Thyroid gland (tissue), 4 donors: ENCODE data around the gene TRIM41. TPM values are rescaled to one million over a fixed set of nuclear protein-coding genes. Genes with fewer than 3 reads are reported as not detected.

Experiments used
- DNase-seq, 2 donors: peaks; one replicate each; pipeline ENCODE4 v3.0.0-alpha.2; 2019
- H3K27ac ChIP-seq, 3 donors: fragments of 200-600 bp; sonication (generic); 1 replicate in 2 of 3; 2 replicates in 1 of 3; pipeline ENCODE4 v1.5.1; 2016 to 2019; ENCODE audit warnings: mild to moderate bottlenecking in 1 of 3, moderate library complexity in 1 of 3
- H3K27me3 ChIP-seq: fragments of 200-600 bp; sonication (generic); one replicate; pipeline ENCODE4 v1.5.1; 2019
- H3K36me3 ChIP-seq, 2 donors: fragments of 200-600 bp; sonication (generic); one replicate each; pipeline ENCODE4 v1.5.1; 2016 to 2019
- H3K4me1 ChIP-seq, 2 donors: fragments of 200-600 bp; sonication (generic); one replicate each; pipeline ENCODE4 v1.5.1; 2017 to 2019
- H3K4me3 ChIP-seq, 3 donors: fragments of 200-600 bp; sonication (generic); replicated peaks in 1 of 3; 1 replicate in 2 of 3; 2 replicates in 1 of 3; pipeline ENCODE4 v1.5.1; 2016; ENCODE audit warnings: mild to moderate bottlenecking in 1 of 3
- H3K9me3 ChIP-seq: fragments of 200-600 bp; sonication (generic); one replicate; pipeline ENCODE4 v1.5.1; 2017
- CTCF ChIP-seq, 6 experiments: fragments of 200-600 bp in 3 of 6; fragments of 450-650 bp in 3 of 6; sonication (generic) in 3 of 6; IDR thresholded peaks; one replicate each; pipeline ENCODE4 v1.5.1; 2016 to 2019; ENCODE audit warnings: antibody characterized with exemption in 6 of 6, mild to moderate bottlenecking in 2 of 6, inconsistent platforms in 1 of 6, moderate library complexity in 1 of 6
- POLR2A ChIP-seq, 2 donors: fragments of 450-650 bp; IDR thresholded peaks; one replicate each; pipeline ENCODE4 v1.6.1; 2017; ENCODE audit warnings: antibody characterized with exemption in 2 of 2, mild to moderate bottlenecking in 2 of 2, moderate library complexity in 1 of 2
- WGBS, 2 donors: methylation state at CpG; one replicate each; pipeline ENCODE4 v1.1.5; 2017; 5-methylcytosine and 5-hydroxymethylcytosine counted together
- intact Hi-C: fragments of 100-400 bp; cut with DNase I; formaldehyde crosslinking; loops from one replicate; pipeline ENCODE4 v1.15.1; 2023
- total RNA-seq, 4 donors: library from RNA; depleted of rRNA; stranded (reverse); fragments of >200 nt; gene quantifications; one replicate each; pipeline ENCODE4 v1.2.3, GENCODE V29; 2016

TRIM41 gene
- total RNA-seq, 4 donors from 2014 or later = 18.8 to 31.1 (median 22.8) TPM

GRCh38 chr5:181181650-181182565 lies 41.2 kb upstream of the TRIM41 start:
- TF ChIP-seq CTCF (IDR thresholded peaks at IDR 0.05) = peak; percentile 37 to 92 (median 82)
- no peak for TF ChIP-seq POLR2A (IDR thresholded peaks at IDR 0.05)
- H3K4me3 ChIP-seq = no peak overlapping the region
- no peak overlapping the region for H3K27ac ChIP-seq
- peaks cover 0 to 10% of the 10 kb centered on the region in 2 donors for H3K4me1 ChIP-seq
- DNase-seq = peak; percentile 79 to 83
- no peaks in the 10 kb centered on the region for H3K9me3 ChIP-seq
- 53 to 55% methylated on average over 25 of the region's 25 CpGs for WGBS, 2 donors
- H3K36me3 ChIP-seq = no peaks in the 10 kb centered on the region
- H3K27me3 ChIP-seq = no peaks in the 10 kb centered on the region
- intact Hi-C loops = loop anchor here (5.0 kb wide), 1 partner anchor 80 kb away; the partner anchor contains the start of gene TRIM52

DNA sequence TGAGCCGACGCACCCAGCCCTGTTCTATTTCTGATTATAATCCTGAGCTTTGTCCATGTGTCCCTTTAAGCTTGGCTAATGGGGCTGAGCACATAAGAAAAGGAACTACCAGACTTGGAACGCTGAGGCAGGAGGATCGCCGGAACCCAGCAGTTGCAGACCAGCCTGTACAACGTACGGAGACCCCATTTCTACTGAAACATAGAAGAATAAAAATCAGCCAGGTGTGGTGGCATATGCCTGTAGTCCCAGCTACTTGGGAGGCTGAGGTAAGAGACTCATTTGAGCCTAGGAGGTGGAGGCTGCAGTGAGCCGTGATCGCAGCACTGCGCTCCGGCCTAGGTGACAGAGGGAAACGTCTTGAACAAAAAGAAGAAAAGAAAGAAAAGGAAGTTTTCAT lies 40.4 kb upstream of the TRIM41 start:
- Histone ChIP-seq H3K4me3 (no peak overlapping the region), H3K36me3 (no peaks in the 10 kb centered on the region), H3K27me3 (no peaks in the 10 kb centered on the region), H3K27ac (no peak overlapping the region), H3K4me1 (peaks cover 0 to 10% of the 10 kb centered on the region in 2 donors), H3K9me3 (no peaks in the 10 kb centered on the region)
- DNase-seq = no peak
- TF ChIP-seq CTCF (IDR thresholded peaks at IDR 0.05) (no peak), POLR2A (IDR thresholded peaks at IDR 0.05) (no peak)
- 74 to 88% methylated on average over 12 of the region's 12 CpGs for WGBS, 2 donors
- intact Hi-C loops = loop anchor here (5.0 kb wide), 1 partner anchor 80 kb away; the partner anchor contains the start of gene TRIM52

DNA sequence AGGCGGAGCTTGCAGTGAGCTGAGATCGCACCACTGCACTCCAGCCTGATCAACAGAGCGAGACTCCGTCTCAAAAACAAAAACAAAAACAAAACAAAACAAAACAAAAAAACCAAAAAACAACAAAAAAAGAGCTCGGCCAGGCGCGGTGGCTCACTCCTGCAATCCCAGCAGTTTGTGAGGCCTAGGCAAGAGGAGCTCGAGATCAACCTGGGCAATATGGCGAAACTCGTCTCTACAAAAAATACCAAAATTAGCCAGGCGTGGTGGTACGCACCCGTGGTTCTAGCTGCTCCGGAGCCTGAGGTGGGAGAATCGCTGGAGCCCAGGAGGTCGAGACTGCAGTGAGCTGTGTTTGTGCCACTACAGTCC lies 38.2 kb upstream of the TRIM41 start:
- Histone ChIP-seq H3K4me3 (no peak overlapping the region), H3K27ac (no peak overlapping the region), H3K36me3 (no peaks in the 10 kb centered on the region), H3K27me3 (no peaks in the 10 kb centered on the region), H3K4me1 (peaks cover 0 to 10% of the 10 kb centered on the region in 2 donors), H3K9me3 (no peaks in the 10 kb centered on the region)
- no peak for TF ChIP-seq CTCF (IDR thresholded peaks at IDR 0.05)
- TF ChIP-seq POLR2A (IDR thresholded peaks at IDR 0.05) = no peak
- WGBS, 2 donors = 73 to 87% methylated on average over 16 of the region's 16 CpGs
- intact Hi-C loops = loop anchor here (5.0 kb wide), 2 partner anchors 37 to 77 kb away; partner anchors contain the start of genes TRIM41 and TRIM52
- DNase-seq = no peak

- H3K27ac ChIP-seq = no peak overlapping the region
- no peak overlapping the region for H3K4me3 ChIP-seq
- no peaks in the 10 kb centered on the region for H3K9me3 ChIP-seq
- TF ChIP-seq CTCF (IDR thresholded peaks at IDR 0.05) (no peak), POLR2A (IDR thresholded peaks at IDR 0.05) (no peak)
- 91 to 92% methylated on average over 13 of the region's 13 CpGs for WGBS, 2 donors
- peaks cover 0 to 10% of the 10 kb centered on the region in 2 donors for H3K4me1 ChIP-seq
- no peaks in the 10 kb centered on the region for H3K36me3 ChIP-seq
- intact Hi-C loops = loop anchor here (5.0 kb wide), 1 partner anchor 37 kb away; the partner anchor contains the start of gene TRIM41
- H3K27me3 ChIP-seq = no peaks in the 10 kb centered on the region
- no peak for DNase-seq
These were observed 37.5 kb upstream of the TRIM41 start for GRCh38 chr5:181185560-181185959.

GRCh38 chr5:181186022-181186421 lies 37.1 kb upstream of the TRIM41 start:
- TF ChIP-seq POLR2A (IDR thresholded peaks at IDR 0.05) = no peak
- TF ChIP-seq CTCF (IDR thresholded peaks at IDR 0.05) = no peak

More at GRCh38 chr5:181186022-181186421, 37.1 kb upstream of the TRIM41 start:
- no peak overlapping the region for H3K4me3 ChIP-seq
- H3K9me3 ChIP-seq = no peaks in the 10 kb centered on the region
- H3K4me1 ChIP-seq = peaks cover 0 to 10% of the 10 kb centered on the region in 2 donors
- 87 to 89% methylated on average over 6 of the region's 6 CpGs for WGBS, 2 donors
- H3K27ac ChIP-seq = no peak overlapping the region
- intact Hi-C loops = loop anchor here (5.0 kb wide), 1 partner anchor 36 kb away; the partner anchor contains the start of gene TRIM41
- no peak for DNase-seq
- H3K27me3 ChIP-seq = no peaks in the 10 kb centered on the region
- H3K36me3 ChIP-seq = no peaks in the 10 kb centered on the region
